HG02938 (cell line): ENCODE measurements around the gene IFNL1.
"Not testable (repeated sequence)": the region's sequence is repeated elsewhere in the genome, so short reads cannot be mapped to it uniquely, and the experiment has no call there.

Source experiments
- ATAC-seq: cut with Tn5 transposase; IDR thresholded peaks from one replicate; pipeline ENCODE4 v1.9.1; 2021; ENCODE audit warnings: mild to moderate bottlenecking, moderate library complexity; ENCODE audit not compliant: unreplicated experiment

The IFNL1 gene

DNA sequence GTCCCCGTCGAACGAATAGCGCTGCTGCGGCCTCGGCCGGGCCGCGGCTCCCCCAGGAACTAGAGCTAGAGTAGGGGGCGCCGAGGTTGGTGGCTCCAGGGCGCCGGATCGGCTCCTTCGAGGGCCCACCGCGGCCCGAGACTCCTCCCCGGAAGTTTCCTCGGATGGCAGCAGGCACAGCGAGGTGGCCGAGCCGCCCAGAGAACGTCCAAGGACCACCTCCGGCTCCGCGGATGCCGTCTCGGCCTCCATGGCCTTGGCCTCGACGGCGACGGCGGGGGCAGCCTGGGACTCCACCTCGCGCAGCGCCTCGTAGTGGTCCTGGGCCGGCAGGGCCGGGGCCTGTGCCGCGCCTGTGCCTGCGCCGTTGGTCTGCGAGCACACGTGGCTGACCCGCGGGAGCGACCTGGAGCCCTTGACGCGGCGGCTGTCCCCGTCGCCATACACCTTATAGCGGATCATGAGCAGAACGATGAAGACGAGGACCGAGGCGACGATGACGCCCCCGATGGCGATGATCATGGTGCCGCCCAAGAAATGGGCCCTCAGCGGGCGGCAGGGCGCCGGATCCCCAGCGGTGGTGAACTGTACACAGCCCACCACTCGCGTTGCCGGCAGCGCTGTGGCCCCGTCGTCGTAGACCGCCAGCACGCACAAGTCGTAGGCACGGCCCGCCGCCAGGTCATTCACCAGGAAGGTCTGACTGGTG lies 11.8 kb downstream of the IFNL1 start:
- no peak for ATAC-seq

DNA sequence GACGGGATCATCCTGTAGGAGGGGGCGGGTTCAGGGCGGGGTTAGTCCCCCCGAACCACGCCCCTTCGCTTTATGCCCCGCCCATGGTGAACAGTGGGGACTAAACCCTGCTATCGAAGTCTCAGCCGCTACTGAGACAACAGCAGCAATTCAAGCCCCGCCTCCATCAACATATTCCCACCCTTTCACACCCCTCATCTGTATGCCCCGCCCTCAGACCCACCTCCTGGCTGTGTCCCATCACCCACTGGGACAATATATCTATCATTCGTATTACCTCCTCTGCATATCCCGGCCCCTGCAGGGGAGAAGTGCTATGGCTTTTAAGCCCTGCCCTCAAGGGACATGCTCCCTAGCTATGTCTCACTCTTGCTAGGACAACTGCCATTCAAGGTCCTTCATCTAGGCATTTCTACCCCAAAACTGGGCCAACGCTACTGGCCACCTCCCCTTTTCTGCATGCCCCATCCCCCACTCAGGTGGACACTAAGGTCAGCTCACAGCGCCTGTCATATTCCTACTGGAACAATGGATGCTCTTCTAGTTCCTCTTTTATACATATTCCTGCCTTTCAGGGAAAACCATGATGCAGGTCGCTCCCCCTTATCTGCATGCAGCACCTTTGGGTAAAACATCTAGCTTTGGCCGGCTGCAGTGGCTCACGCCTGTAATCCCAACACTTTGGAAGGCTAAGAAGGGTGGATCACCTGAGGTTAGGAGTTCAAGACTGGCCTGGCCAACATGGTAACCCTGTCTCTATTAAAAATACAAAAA lies 12.5 kb downstream of the IFNL1 start:
- ATAC-seq: no peak

DNA sequence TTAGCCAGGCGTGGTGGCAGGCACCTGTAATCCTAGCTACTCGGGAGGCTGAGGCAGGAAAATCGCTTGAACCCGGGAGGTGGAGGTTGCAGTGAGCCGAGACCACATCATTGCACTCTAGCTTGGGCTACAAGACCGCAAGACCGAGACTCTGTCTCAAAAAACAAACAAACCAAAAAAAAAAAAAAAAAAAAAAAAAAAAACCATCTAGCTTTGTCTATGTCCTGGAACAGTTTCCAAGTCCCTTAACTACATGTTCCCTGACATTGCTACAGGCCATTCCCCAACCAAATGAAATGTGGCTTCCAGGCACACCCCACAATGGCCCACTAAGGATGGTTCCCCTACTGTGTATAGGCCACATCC lies 13.1 kb downstream of the IFNL1 start:
- ATAC-seq: not testable (repeated sequence)

DNA sequence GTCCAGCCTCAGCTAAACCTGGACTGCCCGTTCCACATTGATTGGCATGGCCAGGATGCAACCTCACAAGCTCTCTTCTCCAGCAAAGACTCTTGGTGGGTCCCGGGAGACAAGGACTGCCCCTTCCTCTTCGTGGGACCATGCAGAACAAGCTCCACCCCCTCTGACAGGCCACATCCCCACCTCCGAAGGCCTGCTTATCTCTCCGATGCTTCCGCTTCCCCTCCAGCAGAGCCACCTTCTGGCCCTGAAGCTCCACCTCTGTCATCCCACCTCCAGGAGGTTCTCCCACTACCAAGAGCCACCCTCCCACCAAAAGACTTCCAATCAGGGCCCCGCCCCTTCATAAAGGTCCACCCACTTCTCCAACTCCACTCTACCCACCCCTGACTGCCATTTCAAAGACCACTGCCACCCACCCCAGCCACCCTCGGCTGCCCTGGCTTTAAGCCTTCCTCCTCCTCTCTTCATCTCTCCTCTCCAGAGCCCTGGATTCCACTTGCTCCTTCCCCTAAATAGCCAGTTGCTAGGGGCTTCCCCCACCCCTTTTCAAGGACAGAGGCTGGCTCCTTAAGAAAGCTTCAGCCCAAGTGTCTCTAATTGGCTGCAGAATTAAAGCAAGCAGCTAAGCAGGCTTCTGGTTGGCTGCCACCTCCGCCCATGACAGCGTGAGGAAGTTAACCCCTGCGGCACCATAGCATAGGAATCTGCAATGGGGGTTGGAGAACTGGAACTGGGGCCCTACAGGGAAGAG lies 14.5 kb downstream of the IFNL1 start:
- ATAC-seq: no peak

DNA sequence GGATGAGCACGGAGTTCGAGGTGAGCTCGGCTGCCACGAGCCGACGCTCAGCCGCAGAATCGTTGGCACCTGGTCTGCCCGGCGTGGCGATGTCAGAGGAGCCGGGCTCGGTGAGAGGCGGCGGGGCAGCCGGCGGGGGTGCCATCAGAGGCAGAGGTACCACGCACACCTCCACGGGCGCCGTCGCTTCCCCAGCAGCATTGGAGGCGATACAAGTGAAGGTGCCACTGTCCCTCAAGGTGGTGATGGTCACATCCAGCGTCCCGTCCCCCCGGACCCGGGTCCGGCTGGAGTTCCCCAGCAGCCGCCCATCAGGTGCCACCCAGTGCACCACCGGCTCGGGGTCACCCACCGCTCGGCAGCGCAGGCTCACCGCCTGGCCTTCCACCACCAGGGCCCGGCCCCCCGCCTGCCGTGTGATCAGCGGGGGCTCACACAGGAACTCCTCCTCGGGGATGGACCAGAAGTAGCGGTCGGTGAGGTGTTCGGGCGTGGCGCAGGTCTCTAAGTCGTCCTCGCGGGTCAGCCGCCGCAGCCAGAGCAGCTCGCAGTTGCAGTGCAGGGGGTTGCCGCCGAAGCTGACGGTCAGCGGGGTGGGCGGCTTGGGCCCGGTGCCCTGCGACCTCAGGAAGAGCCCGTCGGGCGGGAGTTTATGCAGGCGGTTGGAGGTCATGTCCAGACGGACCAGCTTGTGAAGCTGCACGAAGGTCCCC lies 18.0 kb downstream of the IFNL1 start:
- ATAC-seq: no peak

DNA sequence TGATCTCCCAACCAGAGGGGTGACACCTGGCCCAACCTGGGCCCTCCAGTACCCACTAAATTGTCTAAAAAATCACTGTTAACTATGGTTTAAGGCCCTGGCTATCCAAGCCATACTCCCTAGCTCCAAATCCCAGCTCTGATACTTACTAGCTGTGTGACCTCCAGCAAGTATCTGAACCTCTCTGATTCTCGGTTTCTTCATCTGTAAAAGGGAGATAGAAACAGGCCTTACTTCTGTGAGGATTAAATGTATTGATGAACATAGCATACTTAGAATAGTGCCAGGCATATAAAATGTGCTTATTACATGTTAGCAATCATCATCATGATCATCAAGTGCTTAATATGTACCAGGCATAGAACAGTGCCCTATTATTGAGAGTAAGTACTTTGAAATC lies 19.7 kb downstream of the IFNL1 start:
- no peak for ATAC-seq

DNA sequence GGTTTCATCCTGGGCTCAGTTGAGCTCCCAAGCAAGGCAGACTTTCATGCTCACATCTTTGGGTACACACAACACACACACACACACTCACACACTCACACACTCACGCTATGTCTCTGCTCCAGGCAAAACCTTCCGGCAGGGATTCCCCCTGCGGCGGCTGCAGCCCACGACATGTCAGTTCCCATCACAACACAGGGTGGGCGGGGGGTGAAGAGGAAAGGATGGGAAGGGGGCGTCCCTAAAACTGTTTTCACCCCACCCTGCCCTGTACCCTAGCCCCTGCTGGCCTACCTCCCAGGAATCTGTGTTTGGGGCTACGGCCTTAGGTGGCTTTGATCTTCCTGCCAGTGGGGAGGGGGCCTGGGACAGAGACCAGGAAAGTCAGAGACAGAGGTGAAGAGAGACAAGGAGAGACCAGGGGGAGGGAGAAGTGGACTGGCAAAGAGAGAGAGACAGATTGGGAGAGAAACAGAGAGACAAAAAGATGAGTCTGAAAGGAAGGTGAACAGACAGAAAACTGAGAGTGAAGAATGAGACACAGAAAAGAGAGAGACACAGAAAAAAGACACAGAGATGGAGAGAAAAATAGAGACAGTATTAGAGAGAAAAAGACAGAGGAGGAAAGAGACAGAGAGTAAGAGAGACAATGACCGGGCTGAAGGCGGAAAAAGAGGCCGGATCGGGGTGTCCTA lies 20.6 kb downstream of the IFNL1 start:
- ATAC-seq: no peak

DNA sequence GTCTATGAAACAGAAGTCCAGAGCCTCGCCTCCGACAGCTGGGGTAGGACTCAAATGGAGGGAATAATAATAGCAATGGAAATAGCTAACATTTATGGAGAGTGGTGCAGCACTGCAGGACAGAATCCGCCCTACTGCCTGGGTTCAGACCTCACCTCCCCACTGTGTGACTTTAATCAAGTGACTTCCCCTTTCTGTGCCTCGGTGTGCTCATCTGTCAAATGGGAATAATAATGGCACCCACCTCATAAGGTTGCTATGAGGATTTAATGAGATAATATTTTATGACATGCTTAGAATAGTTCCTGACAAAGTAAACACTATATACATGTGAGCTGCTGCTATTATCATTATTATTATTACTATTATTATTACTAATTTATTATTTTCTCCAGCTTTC lies 21.3 kb downstream of the IFNL1 start:
- ATAC-seq: no peak

DNA sequence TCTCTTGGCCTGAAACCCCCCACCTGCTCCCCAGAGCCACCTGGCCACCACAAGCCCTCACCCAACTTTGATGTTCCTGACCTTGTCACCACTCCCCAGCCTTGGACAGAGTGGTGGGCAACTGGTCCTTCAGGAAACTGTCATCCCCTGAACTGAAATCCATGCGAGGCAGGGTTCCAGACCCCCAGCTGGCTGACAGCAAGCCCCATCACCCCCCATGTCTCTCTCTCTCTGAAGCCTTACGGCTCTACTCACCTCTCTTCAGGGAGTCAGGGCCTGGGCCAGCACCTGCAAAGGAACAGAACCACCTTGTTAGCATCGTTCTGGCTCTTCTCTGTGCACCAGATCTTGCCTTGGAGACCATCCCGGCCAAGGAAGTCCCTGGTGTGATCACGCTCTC lies 21.9 kb downstream of the IFNL1 start:
- no peak for ATAC-seq

DNA sequence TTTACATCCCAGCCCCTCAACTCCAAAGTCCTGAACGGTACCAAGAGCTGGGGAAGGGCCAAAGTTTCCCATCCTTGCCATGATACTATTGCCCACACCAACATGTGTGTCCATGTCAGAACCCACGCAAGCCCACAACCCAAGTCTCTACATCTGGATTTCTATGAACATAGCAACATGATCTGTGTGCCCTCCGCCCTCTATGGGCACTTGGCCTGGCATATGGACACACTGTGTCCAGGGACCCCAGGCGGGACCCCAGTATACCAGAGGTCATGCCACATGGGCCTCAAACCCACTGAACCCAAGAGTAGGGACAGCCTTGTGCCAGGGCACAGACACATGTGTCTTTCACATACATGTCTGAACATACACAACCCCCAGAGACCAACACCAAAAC lies 22.5 kb downstream of the IFNL1 start:
- ATAC-seq: no peak

DNA sequence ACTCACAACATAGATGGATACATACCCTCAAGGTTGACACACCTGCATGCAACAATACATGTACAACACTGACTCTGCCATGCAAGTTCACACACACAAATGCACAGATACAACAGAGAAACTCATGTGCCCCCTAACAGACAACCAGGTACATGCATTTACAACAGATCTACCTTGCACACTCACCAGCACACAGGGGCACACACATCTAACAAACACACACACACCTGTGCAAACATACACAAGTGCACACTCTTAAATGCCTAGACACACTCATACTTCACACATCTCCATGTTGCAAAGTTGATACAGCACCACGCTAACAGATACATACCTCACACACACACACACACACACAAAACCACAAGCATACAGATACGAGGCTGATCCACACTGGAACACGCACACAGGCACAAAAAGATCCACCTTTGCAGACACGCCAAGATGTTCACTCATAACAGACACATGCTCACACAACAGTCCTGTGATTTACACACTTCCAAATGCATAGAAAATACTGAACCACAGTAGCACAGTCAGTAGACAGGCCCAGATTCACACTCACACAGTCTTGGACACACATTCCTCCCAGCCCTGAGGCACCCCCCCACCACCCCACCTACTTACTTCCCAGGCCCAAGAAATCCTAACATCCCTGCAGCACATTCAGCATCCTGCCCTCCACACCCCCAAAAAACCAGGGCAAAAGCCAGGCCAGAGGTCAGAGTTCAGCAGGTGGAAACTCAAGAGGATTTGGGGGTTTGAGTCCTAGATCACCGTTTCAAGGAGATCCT lies 23.1 kb downstream of the IFNL1 start:
- ATAC-seq: no peak

DNA sequence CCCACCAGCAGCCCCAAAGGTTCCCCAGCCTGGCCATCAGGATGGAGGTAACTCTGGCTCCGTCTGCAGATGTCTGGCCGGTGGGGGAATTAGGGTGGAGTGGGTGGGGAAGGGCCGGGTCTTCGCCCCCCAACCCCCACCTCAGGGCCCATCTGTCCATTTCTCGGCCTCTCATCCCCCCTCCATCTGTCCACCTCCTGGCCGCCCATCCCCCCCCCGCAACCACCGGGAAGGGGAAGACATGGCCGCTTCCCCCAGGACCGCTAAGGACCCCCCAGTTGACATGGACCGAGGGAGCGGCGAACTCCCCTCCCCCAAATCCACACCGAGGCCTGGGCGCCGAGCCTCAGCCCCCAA lies 23.7 kb downstream of the IFNL1 start:
- ATAC-seq: no peak

DNA sequence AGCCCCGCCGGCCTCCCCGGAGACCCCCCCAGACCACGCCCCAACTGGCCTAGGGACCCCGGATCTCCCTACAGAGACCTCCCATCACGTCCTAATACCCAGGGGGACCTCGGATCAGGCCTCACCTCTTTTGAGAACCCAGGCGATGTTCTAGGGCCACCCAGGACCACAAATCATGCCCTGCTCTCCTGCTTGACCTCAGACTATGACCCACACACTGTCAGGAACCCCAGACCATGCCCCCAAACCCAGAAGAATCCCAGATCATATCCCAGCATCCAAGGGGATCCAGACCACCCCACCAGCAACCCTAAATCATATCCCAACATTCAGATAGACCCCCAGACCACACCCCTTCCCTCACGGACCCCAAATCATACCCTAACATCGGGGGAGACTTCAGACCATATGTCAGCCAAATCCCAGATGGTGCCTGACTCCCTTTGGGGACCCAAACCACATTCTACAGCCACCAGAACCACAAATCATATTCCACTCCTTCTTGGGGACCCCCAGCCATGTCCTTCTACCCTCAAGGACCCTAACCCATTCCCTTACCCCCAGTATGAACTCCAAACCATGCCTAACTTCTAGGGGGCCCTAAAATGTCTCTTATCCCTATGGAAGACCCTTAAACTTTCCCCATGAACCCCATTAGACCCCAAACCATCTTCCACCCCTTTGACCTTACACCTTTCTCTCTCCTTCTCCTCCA lies 25.1 kb downstream of the IFNL1 start:
- ATAC-seq: no peak

DNA sequence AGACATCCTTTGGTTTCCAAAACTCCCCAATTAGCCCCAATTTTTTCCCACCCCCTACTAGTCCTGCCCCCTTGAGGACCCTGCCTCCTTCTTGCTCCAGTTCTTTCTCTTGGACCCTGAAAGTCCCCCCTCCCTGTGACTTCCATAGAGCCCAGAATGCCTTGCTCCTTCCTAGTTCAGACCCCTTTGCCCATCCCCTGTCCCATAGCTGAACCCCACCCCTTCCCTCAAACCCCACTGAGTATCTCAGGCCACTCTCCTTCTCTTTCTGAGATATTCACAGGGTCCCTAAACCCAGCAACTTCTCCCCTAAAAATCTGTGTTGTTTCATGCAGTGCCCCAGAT lies 25.6 kb downstream of the IFNL1 start:
- ATAC-seq: no peak

DNA sequence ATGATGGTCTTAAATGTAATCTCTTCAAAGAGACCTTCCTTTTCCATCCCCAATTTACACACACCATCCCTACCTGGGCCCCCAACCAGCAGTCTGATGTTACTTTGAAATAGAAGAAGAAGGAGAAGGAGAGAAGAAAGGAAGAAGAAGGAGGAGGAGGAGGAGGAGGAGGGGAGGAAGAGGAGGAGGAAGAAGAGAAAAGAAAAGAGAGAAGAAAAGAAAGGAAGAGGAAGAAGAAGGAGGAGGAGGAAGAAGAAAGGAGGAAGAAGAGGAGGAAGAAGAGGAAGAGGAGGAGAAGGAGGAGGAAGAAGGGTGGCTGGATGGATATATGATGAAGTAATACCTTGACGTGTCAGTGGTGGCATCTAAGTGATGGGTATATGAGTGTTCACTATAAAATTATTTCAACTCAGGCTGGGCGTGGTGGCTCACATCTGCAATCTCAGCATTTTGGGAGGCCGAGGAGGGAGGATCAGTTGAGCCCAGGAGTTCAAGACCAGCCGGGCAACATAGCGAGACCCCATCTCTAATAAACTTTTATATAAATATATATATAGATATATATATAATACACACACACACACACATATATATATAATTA lies 28.1 kb downstream of the IFNL1 start:
- ATAC-seq: no peak

DNA sequence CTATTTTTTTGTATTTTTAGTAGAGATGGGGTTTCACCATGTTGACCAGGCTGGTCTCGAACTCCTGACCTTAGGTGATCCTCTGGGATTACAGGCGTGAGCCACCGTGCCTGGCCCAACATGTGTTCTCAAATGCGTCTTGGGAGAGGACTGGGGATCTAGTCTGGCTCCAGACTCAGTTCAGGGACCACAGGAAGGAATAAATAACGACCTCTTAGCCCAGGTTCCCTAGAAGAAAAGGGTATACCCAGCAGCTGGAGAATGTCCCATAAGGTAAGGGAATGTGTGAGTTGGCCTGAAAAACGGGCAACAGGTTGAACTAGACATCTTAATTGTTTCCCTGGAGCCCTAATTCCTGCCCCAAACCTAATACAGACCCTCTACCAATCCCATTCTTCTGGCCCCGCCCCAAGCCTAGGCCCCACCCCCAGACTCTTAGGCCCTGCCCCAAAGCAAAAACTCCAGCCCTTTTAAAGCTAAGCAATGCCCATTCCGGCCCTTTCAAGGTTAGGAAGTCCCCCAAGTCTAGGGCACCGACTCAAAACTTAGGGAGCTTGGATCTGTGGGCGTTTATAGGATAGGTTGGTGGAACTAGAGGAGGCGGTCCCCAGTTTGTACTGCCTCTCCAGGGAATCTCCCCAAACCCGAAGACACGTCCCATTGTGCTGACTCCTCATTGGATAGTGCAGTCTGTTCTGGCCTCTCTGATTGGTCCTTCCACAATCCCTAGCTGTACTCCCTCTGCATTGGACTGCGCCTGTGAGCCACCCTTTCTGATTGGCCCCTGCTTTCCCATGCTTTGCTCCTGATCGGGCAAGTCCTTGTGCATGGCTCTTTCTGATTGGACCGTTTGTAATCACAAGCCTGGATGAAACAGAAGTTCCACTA lies 29.8 kb downstream of the IFNL1 start:
- ATAC-seq: no peak

DNA sequence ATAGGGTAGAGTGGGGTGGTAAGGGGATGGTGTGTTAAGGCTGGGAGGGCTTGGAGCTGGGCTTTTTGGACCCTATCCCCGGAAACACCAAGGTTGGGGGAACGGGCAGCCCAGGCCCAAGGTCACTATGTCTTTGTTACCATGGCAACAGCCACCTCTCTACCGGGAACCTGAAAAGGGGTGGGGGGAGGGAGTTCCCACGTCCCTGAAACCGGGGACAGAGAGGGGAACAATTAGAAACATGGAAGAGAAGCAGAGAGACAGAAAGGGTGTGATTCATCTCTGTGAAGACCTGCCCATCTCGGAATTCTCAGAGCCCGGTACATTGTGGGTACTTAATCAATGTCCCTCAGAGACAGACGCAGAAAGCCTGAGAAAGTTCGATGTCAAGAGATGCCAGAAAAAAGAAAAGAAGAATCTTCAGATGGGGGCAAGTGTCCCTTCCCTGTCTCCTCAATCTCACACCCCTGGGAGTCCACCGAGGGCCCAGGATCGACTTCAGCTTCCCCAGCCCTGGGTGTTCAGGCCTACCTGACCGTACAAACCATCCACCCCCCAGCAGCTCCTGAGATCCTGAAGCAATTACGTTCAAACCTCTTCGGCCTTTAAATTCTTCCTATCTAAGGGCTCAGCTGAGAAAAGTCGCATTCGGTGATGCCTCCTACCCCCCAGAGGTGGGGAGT lies 31.3 kb downstream of the IFNL1 start:
- ATAC-seq: no peak
